VCaP (cell line): ENCODE measurements around the gene ZMAT2.
"Not testable (repeated sequence)": the region's sequence is repeated elsewhere in the genome, so short reads cannot be mapped to it uniquely, and the experiment has no call there.

ENCODE experiments used
- H3K27ac ChIP-seq: fragments of 450-650 bp; 2 replicates; pipeline ENCODE4 v1.5.1; 2017
- TF ChIP-seq, protein P1 (sequence below): fragments of 450-650 bp; conservative IDR thresholded peaks from 2 replicates; pipeline ENCODE4 v1.5.1; 2017; ENCODE audit warnings: mild to moderate bottlenecking, moderate library complexity

ZMAT2 gene, protein sequence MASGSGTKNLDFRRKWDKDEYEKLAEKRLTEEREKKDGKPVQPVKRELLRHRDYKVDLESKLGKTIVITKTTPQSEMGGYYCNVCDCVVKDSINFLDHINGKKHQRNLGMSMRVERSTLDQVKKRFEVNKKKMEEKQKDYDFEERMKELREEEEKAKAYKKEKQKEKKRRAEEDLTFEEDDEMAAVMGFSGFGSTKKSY

DNA sequence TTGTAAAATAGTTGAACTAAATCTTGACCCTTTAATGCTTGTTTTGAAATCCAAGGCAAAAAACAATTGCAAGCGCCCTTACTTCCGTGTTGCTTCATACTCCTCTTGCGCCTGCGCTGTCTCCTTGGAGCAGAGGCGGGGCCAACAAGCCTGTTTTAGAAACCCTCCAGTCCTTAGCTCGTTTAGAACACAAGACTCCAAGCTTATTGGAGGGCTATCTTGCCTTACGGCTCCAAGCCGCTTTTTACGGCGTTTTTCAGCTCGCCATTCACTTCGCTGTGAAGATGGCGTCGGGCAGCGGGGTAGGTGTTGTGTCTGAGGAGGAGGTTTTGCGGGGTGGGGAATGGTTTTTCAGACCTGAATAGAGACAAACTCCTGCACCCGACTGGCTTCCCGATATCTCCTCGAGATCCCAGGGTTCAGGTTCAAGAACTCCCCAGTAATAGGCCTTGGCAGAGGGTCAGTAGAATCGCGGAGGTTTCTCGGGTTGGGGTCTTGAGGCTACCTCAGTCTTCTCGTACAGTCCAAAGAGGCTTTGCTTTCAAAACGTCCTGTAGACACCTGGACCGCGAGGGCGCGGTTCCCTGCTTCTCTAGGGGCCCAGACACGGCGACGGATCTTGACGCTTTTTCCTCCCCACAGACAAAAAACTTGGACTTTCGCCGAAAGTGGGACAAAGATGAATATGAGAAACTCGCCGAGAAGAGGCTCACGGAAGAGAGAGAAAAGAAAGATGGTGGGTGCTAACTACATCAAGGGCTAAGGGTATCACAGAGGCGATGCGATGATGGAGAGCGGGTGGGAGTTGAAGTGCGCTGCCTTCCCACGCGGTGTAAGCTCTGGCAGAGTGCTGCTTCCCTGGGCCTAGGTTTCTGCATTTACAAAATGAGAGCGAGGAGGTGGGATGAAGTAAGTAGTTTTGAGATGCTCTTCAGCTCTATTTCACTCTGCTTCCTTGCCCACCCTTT, at the start of gene ZMAT2:
TSS of gene ZMAT2 (plus strand) at position 271 of the 968 bp plus-strand sequence. CDS start at position 285, 14 bp downstream.
- H3K27ac ChIP-seq, result peak within 1 kb of the TSS; percentile 65
- TF ChIP-seq, protein P1, sequence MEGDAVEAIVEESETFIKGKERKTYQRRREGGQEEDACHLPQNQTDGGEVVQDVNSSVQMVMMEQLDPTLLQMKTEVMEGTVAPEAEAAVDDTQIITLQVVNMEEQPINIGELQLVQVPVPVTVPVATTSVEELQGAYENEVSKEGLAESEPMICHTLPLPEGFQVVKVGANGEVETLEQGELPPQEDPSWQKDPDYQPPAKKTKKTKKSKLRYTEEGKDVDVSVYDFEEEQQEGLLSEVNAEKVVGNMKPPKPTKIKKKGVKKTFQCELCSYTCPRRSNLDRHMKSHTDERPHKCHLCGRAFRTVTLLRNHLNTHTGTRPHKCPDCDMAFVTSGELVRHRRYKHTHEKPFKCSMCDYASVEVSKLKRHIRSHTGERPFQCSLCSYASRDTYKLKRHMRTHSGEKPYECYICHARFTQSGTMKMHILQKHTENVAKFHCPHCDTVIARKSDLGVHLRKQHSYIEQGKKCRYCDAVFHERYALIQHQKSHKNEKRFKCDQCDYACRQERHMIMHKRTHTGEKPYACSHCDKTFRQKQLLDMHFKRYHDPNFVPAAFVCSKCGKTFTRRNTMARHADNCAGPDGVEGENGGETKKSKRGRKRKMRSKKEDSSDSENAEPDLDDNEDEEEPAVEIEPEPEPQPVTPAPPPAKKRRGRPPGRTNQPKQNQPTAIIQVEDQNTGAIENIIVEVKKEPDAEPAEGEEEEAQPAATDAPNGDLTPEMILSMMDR, result no peak

DNA sequence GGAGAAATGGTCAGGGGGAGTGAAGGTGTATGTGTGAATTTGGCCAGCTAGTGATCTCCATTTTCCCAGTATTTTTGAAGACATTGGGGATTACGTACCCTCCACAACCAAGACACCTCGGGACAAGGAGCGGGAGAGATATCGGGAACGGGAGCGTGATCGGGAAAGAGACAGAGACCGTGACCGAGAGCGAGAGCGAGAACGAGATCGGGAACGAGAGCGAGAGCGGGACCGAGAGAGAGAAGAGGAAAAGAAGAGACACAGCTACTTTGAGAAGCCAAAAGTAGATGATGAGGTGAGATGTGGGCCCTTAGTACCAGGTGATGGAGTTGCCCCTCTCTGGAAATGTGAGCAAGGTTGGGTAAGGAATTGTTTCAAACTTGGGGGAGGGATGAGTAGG, 41.4 kb upstream of the ZMAT2 start:
- TF ChIP-seq, protein P1, result no peak
- H3K27ac ChIP-seq, result no peak overlapping the region

DNA sequence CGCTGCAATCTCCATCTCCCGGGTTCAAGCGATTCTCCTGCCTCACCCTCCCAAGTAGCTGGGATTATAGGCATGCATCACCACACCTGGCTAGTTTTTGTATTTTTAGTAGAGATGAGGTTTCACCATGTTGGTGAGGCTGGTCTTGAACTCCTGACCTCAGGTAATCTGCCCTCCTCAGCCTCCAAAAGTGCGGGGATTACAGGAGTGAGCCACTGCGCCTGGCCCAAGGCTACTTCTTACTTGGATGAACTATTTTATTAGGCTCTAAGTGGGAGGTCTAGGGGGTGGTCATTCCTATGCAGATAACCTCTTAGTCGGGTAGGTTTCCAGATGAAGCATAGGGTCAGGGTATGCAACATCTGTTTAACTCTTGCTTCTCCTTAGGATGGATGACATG, 39.9 kb upstream of the ZMAT2 start:
- not testable (repeated sequence) for H3K27ac ChIP-seq

- TF ChIP-seq, protein P1, result no peak
- peak overlapping the region; percentile 90 for H3K27ac ChIP-seq
Measured at GRCh38 chr5:140664030-140664358, 36.3 kb upstream of the ZMAT2 start.

DNA sequence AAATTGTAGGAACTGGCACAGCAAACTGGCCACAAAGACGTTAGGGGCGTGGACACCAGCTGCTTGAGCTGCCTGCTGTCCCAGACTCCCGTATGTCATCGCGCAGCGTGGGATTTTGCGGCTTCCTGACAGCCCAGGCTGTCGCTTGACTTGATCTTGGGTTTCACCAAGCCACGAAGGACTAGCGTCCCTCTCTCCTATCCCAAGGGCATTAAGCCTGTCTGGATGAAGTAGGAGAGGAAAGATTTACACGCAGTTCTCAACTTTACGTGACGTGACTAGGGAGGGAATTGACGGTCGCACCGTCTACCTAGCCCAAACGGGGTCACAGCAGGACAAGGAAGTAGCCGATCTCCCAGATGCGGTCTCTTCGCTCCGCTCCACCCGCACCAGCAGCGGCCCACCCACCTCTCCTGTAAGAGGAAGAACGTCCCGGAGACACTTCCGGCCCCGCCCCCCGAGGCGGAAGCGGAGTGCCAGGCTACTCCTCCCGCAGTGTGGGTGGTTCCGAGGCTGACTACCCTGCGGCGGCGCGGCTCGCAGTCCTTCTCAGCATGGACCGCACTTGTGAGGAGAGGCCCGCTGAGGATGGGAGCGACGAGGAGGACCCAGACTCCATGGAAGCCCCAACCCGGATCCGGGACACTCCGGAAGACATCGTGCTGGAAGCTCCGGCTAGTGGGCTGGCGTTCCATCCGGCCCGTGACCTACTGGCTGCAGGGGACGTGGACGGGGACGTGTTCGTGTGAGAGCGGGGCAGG, 35.7 kb upstream of the ZMAT2 start, which contains the start of gene WDR55:
TSS of gene WDR55 (plus strand) at position 546 of the 761 bp plus-strand sequence. CDS start at position 555, 9 bp downstream.
- peak within 1 kb of the TSS; percentile 90 for H3K27ac ChIP-seq
- TF ChIP-seq, protein P1, result no peak

DNA sequence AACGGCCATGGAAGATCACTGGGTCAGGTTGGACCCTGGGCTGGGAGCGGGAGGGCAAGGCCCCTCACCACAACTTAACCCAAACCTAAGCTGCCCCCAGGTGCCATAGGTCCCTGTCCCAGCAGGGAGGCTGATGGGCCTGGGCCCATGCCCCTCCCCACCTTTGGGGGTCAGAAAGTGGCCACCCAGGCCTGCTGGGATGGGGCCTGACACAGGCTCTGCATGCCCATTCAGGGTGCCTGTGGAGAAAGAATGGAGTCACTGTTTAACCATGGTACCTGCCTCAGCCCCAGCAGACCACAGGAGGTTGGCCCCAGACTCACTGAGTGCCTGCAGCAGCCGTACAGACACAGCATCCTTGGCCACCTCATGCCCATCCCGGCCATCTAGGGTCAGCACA, 29.2 kb upstream of the ZMAT2 start:
- H3K27ac ChIP-seq, result not testable (repeated sequence)

DNA sequence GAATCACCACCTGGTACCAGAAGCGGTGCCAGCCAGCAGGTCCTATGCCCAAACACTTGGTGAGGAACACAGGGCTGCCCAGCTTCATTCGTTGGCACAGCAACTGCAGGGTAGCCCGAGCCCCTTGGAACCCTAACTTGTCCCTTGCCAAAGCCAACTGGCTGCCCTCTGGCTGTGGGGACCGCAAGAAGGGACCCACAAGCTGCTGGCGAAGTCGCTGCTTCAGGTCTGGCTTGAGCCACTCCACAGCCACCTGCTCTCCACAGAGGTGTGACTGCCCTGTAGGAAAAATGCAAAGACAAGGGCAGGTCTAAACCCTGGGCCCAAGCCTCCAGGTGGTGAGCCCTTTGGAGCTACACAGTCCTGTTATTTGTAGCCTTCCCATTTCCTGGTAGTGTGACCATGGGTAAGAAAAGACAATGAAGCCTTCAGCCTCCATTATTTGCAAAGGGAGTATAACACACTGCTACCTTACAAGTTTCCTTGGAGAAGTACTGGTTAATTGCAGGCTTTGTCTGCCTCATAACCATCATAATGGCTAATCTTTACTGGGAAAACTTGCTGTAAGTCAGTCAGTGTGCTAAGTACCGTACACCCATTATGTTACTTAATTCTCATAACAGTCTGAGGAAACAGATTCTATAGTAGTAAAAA, 28.6 kb upstream of the ZMAT2 start:
- H3K27ac ChIP-seq, result no peak overlapping the region
- TF ChIP-seq, protein P1, result no peak
